T-helper 2 cell treated with Interferon-gamma antibody and Interleukin-4, amounts not matched to agents 5 μg/mL and 100 μg/mL, for 36 hours (primary cell): ENCODE measurements around the gene TMEM164.

Source experiments
- DNase-seq: peaks from one replicate; pipeline ENCODE4 v3.0.0; 2021; ENCODE audit warnings: low spot score
- H3K27ac Mint-ChIP-seq: one replicate; pipeline ENCODE4 v1.8.0; 2021; ENCODE audit warnings: mild to moderate bottlenecking, mixed read lengths
- H3K27me3 Mint-ChIP-seq: one replicate; pipeline ENCODE4 v1.8.0; 2021; ENCODE audit warnings: low read depth, mixed read lengths
- H3K36me3 Mint-ChIP-seq: one replicate; pipeline ENCODE4 v1.8.0; 2021; ENCODE audit warnings: low read depth, mixed read lengths
- H3K4me1 Mint-ChIP-seq: one replicate; pipeline ENCODE4 v1.8.0; 2021; ENCODE audit warnings: low read depth, mixed read lengths
- H3K4me3 Mint-ChIP-seq: one replicate; pipeline ENCODE4 v1.8.0; 2022; ENCODE audit warnings: mild to moderate bottlenecking, moderate library complexity, mixed read lengths
- H3K9me3 Mint-ChIP-seq: one replicate; pipeline ENCODE4 v1.8.0; 2021; ENCODE audit warnings: mixed read lengths

The TMEM164 gene

DNA sequence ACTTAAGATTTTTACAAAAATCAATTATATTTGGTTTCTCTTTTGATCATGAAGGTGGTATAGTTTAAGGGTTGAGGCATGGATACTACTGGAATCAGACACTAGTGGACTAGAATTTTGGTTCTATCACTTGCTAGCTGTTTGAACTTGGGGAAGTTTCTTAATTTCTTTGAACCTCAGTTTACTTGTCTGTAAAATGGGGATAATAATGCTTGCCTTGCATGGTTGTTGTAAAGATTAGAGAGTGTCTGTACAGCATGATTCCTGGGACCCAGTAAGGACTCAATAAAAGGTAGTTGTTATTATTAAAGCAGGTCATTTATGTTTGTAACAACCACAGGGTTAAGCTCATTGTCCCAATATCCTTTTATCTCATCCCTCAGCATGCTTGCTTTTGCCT lies 36.0 kb downstream of the TMEM164 start:
- Mint-ChIP-seq H3K9me3 (no peaks in the 10 kb centered on the region), H3K36me3 (peaks cover 2% of the 10 kb centered on the region), H3K27me3 (no peaks in the 10 kb centered on the region), H3K4me3 (no peak overlapping the region), H3K4me1 (peaks cover 9% of the 10 kb centered on the region), H3K27ac (no peak overlapping the region)
- DNase-seq = no peak

DNA sequence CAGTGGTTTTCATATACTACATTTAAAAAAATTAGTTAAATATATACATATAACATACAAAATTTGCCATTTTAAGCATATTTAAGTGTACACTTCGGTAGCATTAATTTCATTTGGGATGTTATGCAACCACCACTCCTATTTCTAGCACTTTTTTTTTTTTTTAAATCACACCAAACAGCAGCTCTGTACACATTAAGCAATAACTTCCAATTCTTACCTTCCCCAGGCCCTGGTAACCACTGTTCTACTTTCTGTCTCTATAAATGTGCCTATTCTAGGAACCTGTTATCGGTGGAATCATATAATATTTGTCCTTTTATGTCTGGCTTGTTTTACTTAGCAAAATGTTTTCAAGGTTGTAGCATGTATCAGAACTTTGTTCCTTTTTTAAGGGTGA lies 39.1 kb downstream of the TMEM164 start:
- Mint-ChIP-seq H3K4me1 (peaks cover 7% of the 10 kb centered on the region), H3K27ac (no peak overlapping the region), H3K9me3 (no peaks in the 10 kb centered on the region), H3K4me3 (no peak overlapping the region), H3K36me3 (peaks cover 2% of the 10 kb centered on the region), H3K27me3 (no peaks in the 10 kb centered on the region)
- no peak for DNase-seq

DNA sequence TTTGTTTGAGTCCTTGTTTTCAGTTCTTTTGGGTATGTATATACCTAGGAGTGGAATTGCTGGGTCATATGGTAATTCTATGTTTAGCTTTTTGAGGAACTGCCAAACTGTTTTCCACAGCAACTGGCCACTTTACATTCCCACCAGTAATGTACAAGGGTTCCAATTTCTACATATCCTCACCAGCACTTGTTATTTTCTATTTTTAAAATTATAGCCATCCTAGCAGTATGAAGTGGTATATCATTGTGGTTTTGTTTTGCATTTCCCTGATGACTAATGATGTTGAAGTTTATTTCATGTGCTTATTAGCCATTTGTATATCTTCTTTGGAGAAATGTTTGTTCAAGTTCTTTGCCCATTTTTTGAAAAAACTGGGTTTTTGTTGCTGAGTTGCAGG lies 39.6 kb downstream of the TMEM164 start:
- Mint-ChIP-seq H3K4me1 (peaks cover 7% of the 10 kb centered on the region), H3K9me3 (no peaks in the 10 kb centered on the region), H3K36me3 (peaks cover 2% of the 10 kb centered on the region), H3K27me3 (no peaks in the 10 kb centered on the region), H3K4me3 (no peak overlapping the region), H3K27ac (no peak overlapping the region)
- no peak for DNase-seq

DNA sequence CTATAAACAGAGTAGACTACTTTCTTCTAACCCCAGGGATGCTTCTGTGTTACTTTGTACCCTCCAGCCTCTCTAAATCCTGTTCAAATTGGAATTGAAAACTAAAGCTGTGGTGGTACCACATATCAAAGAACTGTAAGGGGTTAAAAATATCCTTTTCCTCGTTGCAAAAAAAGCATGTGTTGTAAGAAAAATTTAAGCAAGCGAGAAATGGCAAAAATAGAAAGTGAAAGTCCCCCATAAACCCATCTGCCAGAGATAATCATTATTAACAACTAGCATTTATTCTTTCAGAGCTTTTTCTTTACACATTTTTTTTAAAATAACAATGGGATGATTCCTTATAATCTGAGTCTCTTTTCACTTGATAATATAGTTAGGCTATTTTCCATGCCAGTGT lies 40.6 kb downstream of the TMEM164 start:
- no peak overlapping the region for H3K4me3 Mint-ChIP-seq
- no peak overlapping the region for H3K27ac Mint-ChIP-seq
- no peaks in the 10 kb centered on the region for H3K27me3 Mint-ChIP-seq
- H3K36me3 Mint-ChIP-seq = peaks cover 2% of the 10 kb centered on the region
- H3K9me3 Mint-ChIP-seq = no peaks in the 10 kb centered on the region
- H3K4me1 Mint-ChIP-seq = peaks cover 7% of the 10 kb centered on the region
- DNase-seq = no peak

DNA sequence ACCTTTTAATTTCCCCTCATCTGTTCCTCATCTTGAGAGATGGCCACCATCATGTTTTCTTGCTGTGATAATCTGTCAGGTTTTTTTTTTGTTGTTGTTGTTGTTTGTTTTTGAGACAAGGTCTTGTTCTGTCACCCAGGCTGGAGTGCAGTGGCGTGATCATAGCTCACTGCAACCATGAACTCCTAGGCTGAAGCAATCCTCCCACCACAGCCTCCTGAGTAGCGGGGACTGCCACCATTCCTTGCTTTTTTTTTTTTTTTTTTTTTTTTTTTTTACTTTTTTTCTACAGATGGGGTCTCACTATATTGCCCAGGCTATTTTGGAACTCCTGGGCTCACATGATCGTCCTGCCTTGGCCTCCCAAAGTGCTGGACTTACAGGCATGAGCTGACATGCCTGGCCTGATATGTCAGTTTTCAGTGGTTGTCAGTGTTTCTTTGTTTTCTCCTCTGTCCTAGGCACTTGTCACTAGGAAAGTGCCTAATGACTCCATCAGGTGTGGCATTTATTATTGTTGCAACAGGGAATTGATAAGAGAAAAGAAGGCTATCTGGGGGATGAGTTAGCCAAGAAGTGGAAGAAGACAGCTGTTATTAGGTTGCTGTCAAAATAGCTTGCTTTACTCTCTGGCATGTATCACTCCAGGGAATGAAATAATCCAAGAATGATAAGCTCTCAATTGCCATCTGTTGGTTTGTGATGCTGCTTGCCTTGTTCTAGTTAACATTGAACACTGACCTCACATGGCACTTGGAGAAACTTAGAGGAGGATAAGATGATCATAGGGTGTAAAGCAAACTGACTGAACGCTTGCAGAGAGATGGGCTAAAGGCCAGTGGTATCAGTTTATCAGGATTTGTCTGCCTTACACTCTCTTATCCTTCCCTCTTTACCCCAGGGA lies 41.7 kb downstream of the TMEM164 start:
- H3K27me3 Mint-ChIP-seq = no peaks in the 10 kb centered on the region
- H3K4me3 Mint-ChIP-seq = no peak overlapping the region
- DNase-seq = no peak
- peaks cover 2% of the 10 kb centered on the region for H3K36me3 Mint-ChIP-seq
- peaks cover 7% of the 10 kb centered on the region for H3K4me1 Mint-ChIP-seq
- no peak overlapping the region for H3K27ac Mint-ChIP-seq
- no peaks in the 10 kb centered on the region for H3K9me3 Mint-ChIP-seq

DNA sequence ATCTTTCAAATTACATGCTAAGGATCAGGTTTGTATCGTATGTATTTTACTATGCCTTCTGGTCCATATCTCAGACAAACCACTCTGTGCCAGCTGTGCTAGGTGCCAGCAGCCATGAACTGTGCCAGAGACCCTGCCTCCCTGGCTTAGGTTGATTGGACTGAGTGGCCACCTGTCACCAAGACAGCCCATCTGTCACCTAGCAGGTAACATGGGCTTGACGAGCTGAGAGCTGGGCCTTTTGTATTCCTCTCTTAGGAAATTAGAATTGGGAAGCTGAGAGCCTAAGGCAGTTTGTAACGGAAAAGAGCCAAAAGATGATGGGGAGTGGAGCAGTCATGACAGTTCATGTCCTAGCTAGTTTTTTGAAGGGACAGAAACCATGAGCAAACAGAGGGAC lies 42.5 kb downstream of the TMEM164 start:
- Mint-ChIP-seq H3K9me3 (no peaks in the 10 kb centered on the region), H3K27ac (no peak overlapping the region), H3K4me3 (no peak overlapping the region), H3K27me3 (no peaks in the 10 kb centered on the region), H3K36me3 (no peaks in the 10 kb centered on the region), H3K4me1 (peaks cover 7% of the 10 kb centered on the region)
- no peak for DNase-seq

DNA sequence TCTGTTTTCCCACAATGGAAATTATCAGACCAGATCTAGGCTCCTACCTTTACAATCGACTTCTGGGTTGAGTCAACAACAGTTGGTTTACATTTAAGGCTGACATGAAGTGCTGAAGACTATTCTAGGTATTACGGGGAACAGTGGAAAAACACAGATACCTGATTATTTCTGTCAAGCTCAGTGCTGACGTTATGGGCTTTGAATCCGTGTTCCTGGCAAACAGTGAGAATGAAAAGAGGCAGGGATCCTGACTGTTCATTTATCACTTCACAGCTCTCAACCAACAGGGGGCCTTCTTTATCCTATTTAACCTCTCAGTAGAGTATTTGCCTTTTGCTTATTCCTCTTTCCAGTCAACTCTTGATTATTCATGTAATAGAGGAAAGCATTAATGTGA lies 43.1 kb downstream of the TMEM164 start:
- DNase-seq = no peak
- H3K27ac Mint-ChIP-seq = no peak overlapping the region
- no peaks in the 10 kb centered on the region for H3K9me3 Mint-ChIP-seq
- H3K36me3 Mint-ChIP-seq = no peaks in the 10 kb centered on the region
- no peak overlapping the region for H3K4me3 Mint-ChIP-seq
- H3K27me3 Mint-ChIP-seq = no peaks in the 10 kb centered on the region
- H3K4me1 Mint-ChIP-seq = peaks cover 7% of the 10 kb centered on the region

DNA sequence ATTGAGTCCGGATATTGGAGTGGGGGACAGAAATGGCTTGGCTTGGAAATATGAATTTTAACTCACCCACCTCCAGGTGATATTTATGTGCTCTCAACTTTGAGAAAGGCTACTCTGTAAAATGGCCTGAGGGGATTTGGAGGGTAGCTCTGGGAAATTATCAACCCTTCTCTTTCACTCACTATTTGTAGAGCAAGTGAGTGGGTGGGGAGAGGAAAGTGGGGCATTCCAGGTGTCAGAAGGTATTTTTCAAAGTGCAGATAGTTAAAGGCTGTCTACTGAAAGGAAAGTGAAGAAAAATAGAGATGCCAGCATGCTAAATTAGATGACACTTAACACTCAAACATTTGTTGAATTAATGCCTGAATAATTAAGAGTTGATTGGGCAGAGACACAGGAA lies 44.1 kb downstream of the TMEM164 start:
- DNase-seq = no peak
- Mint-ChIP-seq H3K27ac (no peak overlapping the region), H3K27me3 (no peaks in the 10 kb centered on the region), H3K36me3 (no peaks in the 10 kb centered on the region), H3K4me3 (no peak overlapping the region), H3K9me3 (no peaks in the 10 kb centered on the region), H3K4me1 (peaks cover 7% of the 10 kb centered on the region)

DNA sequence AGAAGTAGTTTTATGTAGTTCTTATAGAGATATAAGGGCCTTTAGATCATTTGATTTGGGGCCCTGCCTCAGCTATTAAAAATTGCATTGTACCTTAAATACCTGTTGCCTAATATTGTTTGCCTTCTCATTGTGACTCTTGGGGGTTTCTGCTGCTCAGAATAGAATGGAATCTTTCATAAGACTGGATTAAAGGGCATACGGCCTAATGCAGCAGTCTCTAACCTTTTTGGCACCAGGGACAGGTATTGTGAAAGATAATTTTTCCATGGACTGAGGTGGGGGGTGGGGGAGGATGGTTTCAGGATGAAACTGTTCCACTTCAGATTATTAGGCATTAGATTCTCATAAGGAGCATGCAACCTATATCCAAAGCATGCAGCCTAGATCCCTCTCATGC lies 46.2 kb downstream of the TMEM164 start:
- Mint-ChIP-seq H3K4me3 (no peak overlapping the region), H3K36me3 (peaks cover 3% of the 10 kb centered on the region), H3K27me3 (no peaks in the 10 kb centered on the region), H3K27ac (no peak overlapping the region), H3K4me1 (no peaks in the 10 kb centered on the region), H3K9me3 (no peaks in the 10 kb centered on the region)
- DNase-seq = no peak

DNA sequence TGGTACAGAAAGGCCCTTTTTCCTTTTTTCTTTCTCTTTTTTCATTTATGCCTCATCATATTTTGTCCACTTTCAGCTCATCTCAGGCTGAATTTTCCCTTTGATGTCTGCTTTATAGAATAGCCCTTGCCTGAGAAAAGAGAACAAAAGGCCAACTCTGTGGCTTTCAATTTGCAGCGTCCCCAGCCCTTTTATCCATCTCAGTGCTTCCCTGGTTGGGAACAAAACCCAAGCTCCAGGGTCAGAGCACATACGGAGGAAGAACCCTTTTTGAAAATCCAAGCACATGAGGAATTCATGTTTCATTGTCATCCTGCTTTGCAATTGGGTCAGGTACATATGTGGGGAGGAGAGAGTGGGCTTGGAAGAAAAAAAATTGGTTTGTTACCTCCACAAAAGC lies 47.5 kb downstream of the TMEM164 start:
- Mint-ChIP-seq H3K9me3 (no peaks in the 10 kb centered on the region), H3K4me1 (no peaks in the 10 kb centered on the region), H3K27me3 (no peaks in the 10 kb centered on the region), H3K36me3 (peaks cover 7% of the 10 kb centered on the region), H3K4me3 (no peak overlapping the region), H3K27ac (no peak overlapping the region)
- no peak for DNase-seq

DNA sequence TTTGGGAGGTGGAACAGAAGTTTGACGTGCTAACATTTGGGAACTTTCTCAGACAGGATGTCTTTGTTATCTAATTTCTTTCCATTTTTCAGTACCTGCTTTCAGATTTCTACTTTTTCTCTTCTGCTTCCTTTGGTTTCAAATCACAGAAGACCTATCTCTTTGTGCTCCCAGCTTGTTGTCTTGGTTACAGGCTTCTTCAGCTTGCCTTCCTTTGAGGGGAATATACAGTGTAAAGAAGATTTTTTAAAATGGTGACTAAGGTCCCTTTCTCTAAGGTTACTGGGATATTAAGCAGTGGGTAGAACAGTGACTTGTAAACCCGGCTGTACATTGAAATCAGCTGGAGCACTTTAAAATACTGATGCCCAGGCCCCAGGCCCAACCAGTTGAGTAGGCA lies 48.0 kb downstream of the TMEM164 start:
- H3K27ac Mint-ChIP-seq = no peak overlapping the region
- DNase-seq = no peak
- peaks cover 3% of the 10 kb centered on the region for H3K4me1 Mint-ChIP-seq
- H3K9me3 Mint-ChIP-seq = no peaks in the 10 kb centered on the region
- no peak overlapping the region for H3K4me3 Mint-ChIP-seq
- H3K36me3 Mint-ChIP-seq = peaks cover 10% of the 10 kb centered on the region
- no peaks in the 10 kb centered on the region for H3K27me3 Mint-ChIP-seq

DNA sequence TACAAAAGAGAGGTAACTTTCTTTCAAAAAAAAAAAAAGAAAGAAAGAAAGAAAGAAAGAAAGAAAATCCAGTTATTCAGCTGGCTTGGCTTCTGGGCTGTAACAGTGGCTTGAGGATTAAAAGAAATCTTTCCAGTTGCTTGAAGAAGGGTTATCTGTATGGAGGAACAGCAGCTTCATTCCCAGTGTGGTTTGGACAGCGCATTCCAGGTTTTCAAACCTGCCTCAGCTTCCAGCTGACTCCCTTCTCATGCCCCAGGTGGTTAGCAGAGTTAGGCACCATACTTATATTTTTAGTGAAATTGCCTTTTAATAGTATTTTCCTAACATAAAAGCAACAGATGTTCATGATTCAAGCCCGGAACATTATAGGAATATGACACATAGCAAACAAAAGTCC lies 48.6 kb downstream of the TMEM164 start:
- DNase-seq = no peak
- Mint-ChIP-seq H3K4me1 (peaks cover 6% of the 10 kb centered on the region), H3K27ac (no peak overlapping the region), H3K4me3 (no peak overlapping the region), H3K36me3 (peaks cover 10% of the 10 kb centered on the region), H3K9me3 (no peaks in the 10 kb centered on the region), H3K27me3 (no peaks in the 10 kb centered on the region)

DNA sequence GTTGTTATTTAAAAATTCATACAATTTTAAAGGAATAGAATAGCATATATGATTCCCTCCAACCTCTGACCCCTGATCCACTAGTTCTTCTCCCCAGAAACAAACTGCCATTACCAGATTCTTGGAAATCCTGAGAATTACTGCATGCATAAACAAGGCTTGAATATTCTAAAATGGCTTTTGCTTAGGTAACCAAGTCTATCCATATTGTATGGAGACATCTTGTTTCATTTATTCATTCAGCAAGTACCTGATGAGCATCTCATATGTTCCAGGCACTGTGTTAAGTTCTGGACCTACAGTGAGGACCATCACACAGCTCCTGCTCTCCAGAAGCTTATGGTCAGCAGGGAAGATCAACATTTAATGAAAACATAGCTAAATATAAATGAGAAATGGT lies 49.4 kb downstream of the TMEM164 start:
- Mint-ChIP-seq H3K4me3 (no peak overlapping the region), H3K9me3 (no peaks in the 10 kb centered on the region), H3K27ac (no peak overlapping the region), H3K4me1 (peaks cover 6% of the 10 kb centered on the region), H3K27me3 (no peaks in the 10 kb centered on the region), H3K36me3 (peaks cover 10% of the 10 kb centered on the region)
- DNase-seq = no peak

DNA sequence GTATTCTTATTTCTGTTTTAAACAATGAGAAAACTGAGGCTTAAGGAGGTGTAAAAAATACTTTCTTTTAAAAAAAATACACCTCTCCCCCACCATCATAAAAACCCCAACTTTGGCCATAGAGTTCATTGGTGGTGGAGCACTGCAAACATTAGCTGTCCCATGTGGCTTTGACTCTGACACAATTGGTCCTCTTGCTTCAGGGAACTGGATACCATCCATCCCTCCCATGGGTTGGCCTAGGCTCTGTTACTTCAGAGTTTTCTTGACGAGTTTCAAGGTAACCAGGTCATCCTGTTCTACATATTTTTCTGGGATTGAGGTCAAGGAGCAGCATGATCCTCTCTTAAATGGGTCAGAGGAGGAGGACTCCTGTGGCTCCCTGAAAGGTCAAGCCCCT lies 50.5 kb downstream of the TMEM164 start:
- H3K27ac Mint-ChIP-seq = no peak overlapping the region
- no peaks in the 10 kb centered on the region for H3K27me3 Mint-ChIP-seq
- peaks cover 6% of the 10 kb centered on the region for H3K4me1 Mint-ChIP-seq
- no peak for DNase-seq
- H3K36me3 Mint-ChIP-seq = peaks cover 10% of the 10 kb centered on the region
- H3K4me3 Mint-ChIP-seq = no peak overlapping the region
- no peaks in the 10 kb centered on the region for H3K9me3 Mint-ChIP-seq

DNA sequence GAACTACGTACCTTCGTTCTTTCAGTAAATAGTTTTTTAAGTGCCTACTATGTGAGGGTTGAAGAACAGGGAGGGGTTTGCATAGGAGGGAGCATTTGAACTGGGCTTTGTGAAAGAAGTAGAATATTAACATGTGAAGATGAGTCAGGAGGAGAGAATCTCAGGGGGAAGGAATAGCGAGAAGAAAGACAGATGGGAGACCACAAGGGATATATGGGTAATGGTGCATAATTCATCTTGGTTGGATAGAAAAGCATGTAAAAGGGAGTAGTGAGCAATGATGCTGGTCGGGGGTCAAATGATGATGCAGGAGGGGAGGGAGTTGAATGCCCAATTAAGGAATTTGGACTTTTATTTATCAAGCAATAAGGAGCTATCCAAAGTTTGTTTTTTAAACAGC lies 52.7 kb downstream of the TMEM164 start:
- Mint-ChIP-seq H3K27me3 (no peaks in the 10 kb centered on the region), H3K27ac (no peak overlapping the region), H3K4me1 (peaks cover 6% of the 10 kb centered on the region), H3K36me3 (peaks cover 15% of the 10 kb centered on the region), H3K9me3 (no peaks in the 10 kb centered on the region), H3K4me3 (no peak overlapping the region)
- DNase-seq = no peak
